ENCODE measurements around the gene TMEM72. TPM values are rescaled to one million over a fixed set of nuclear protein-coding genes. Genes with fewer than 3 reads are reported as not detected.
A peak's percentile ranks its signal among the peaks of the same experiment; 100 is the strongest.

TMEM72 gene
- total RNA-seq, 1 donor from 2014 or later: under 0.01 TPM

DNA sequence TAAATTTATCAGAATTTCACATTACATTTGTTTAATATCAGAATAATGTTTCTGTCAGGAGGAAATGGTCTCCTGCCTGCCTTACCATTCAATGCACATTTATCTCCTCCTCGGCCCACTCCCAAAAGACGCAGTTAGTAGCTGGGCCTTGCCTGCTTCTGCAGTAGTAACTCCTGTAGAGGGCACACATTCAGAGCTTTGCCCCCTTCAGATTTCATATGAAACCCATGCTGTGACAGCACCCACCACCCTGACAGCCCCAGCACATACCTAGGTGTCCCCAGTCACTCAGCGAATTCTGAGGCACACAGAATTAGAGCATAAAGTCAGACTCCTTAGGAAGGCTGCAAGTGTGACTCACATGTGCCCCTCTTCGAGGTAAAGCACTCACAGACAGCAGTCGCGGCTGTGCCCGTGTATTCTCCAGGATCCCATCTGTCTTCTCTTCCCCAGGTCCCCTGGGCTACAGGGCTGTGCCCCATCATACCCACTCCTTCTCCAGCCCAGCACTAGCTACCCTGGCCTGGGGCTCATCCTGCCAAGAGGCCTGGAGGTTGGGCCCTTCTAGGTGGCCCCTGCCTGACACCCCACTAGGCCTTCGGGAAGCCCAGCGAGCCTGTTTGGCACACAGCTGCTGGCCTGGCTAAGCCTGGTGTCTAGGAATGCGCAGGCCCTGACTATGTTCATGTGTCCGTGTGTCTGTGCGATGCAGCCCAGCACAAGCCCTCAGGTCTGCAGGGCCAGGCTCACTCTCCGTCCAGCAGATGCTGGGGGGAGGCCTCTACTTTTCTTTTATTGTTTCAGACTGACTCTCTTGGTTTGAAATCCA, 72.1 kb downstream of the TMEM72 start:
- peaks cover 47 to 58% (median 52%) of the 10 kb centered on the region in 3 donors for H3K4me1 ChIP-seq (ENCODE audit: control insufficient read depth in 3 of 3, insufficient read depth in 3 of 3, low read length in 3 of 3)
- H3K9me3 ChIP-seq (ENCODE audit: control insufficient read depth in 3 of 3, low read length in 3 of 3): no peaks in the 10 kb centered on the region
- peak overlapping the region in 2 of 3 donors; percentile 33 to 45 for H3K9ac ChIP-seq (ENCODE audit: low read depth in 1 of 3, low read length in 3 of 3)
- peaks cover 22 to 29% (median 26%) of the 10 kb centered on the region in 3 donors for H3K36me3 ChIP-seq (ENCODE audit: control insufficient read depth in 3 of 3, insufficient read depth in 3 of 3, low read length in 3 of 3)
- H3K27me3 ChIP-seq (ENCODE audit: control insufficient read depth in 3 of 3, insufficient read depth in 3 of 3, low read length in 3 of 3): no peaks in the 10 kb centered on the region
- no peak overlapping the region for H3K4me3 ChIP-seq (ENCODE audit: low read length in 3 of 3)
- H3K27ac ChIP-seq (ENCODE audit: low read depth, low read length): no peak overlapping the region

DNA sequence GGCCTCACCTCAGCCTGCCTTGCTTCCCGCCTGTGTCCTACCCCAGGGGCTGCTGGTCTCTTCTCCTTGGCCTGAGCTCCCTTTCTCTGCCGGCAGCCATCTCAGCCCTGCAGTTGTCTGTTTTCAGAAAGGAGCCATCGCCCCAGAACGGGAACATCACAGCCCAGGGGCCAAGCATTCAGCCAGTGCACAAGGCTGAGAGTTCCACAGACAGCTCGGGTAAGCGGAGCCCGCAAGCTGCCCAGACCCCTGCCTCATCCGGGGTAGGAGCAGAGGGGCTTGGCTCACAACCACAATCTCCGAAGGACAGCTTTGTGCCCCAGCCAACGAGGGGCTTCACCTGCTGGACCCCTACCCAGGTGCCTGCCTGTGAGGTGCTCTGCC, 72.8 kb downstream of the TMEM72 start:
- H3K9ac ChIP-seq (ENCODE audit: low read depth in 1 of 3, low read length in 3 of 3): peak overlapping the region in 2 of 3 donors; percentile 33 to 45
- H3K4me1 ChIP-seq (ENCODE audit: control insufficient read depth in 3 of 3, insufficient read depth in 3 of 3, low read length in 3 of 3): peaks cover 45 to 53% (median 49%) of the 10 kb centered on the region in 3 donors
- H3K9me3 ChIP-seq (ENCODE audit: control insufficient read depth in 3 of 3, low read length in 3 of 3): no peaks in the 10 kb centered on the region
- peaks cover 28 to 34% (median 31%) of the 10 kb centered on the region in 3 donors for H3K36me3 ChIP-seq (ENCODE audit: control insufficient read depth in 3 of 3, insufficient read depth in 3 of 3, low read length in 3 of 3)
- H3K27ac ChIP-seq (ENCODE audit: low read depth, low read length): no peak overlapping the region
- no peaks in the 10 kb centered on the region for H3K27me3 ChIP-seq (ENCODE audit: control insufficient read depth in 3 of 3, insufficient read depth in 3 of 3, low read length in 3 of 3)
- no peak overlapping the region for H3K4me3 ChIP-seq (ENCODE audit: low read length in 3 of 3)

DNA sequence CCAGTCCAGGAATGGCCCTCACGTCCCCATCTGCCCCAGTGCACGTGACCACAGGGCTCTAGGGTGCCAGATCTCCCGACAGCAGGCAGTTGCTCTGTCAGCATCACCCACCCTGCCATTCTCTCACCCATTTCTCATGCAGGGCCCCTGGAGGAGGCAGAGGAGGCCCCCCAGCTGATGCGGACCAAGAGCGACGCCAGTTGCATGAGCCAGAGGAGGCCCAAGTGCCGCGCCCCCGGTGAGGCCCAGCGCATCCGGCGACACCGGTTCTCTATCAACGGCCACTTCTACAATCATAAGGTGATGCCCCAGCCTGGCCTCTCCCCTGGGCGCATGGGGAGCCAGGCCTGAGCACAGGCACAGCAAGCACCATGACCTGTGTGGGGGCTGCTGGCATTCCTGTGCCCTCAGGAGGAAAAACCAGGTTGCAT, 73.5 kb downstream of the TMEM72 start:
- Histone ChIP-seq H3K9ac (ENCODE audit: low read depth in 1 of 3, low read length in 3 of 3) (peak overlapping the region in 1 of 3 donors; percentile 45), H3K9me3 (ENCODE audit: control insufficient read depth in 3 of 3, low read length in 3 of 3) (no peaks in the 10 kb centered on the region), H3K4me3 (ENCODE audit: low read length in 3 of 3) (no peak overlapping the region), H3K27me3 (ENCODE audit: control insufficient read depth in 3 of 3, insufficient read depth in 3 of 3, low read length in 3 of 3) (no peaks in the 10 kb centered on the region), H3K36me3 (ENCODE audit: control insufficient read depth in 3 of 3, insufficient read depth in 3 of 3, low read length in 3 of 3) (peaks cover 34 to 42% (median 36%) of the 10 kb centered on the region in 3 donors), H3K27ac (ENCODE audit: low read depth, low read length) (peak overlapping the region; percentile 71), H3K4me1 (ENCODE audit: control insufficient read depth in 3 of 3, insufficient read depth in 3 of 3, low read length in 3 of 3) (peaks cover 37 to 47% (median 41%) of the 10 kb centered on the region in 3 donors)

DNA sequence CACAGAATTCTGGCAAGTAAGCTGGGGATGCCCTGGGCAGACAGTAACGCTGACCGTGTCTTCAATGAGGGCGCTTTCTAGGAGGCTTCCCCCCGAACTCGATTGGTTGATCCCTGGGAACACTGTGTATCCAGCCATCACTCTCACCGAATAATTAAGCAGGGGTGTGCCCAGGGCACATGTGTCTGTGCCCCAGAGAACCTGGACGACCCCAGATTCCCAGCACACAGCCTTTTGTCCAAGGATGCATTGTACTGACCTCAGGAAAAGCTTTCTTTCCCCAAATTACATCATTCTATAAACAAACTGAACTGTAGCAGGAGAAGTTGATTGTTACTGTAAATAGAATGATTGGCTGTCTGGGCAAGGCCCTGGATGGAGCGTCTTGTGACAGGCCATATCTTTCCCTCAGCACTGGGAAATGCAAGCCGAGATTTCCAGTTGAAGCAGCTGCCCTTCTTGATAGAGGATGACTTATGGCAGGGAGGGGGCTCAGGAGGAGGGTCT, 74.1 kb downstream of the TMEM72 start:
- peak overlapping the region; percentile 71 for H3K27ac ChIP-seq (ENCODE audit: low read depth, low read length)
- peaks cover 32 to 43% (median 36%) of the 10 kb centered on the region in 3 donors for H3K4me1 ChIP-seq (ENCODE audit: control insufficient read depth in 3 of 3, insufficient read depth in 3 of 3, low read length in 3 of 3)
- no peak overlapping the region for H3K4me3 ChIP-seq (ENCODE audit: low read length in 3 of 3)
- H3K27me3 ChIP-seq (ENCODE audit: control insufficient read depth in 3 of 3, insufficient read depth in 3 of 3, low read length in 3 of 3): no peaks in the 10 kb centered on the region
- peak overlapping the region in 1 of 3 donors; percentile 45 for H3K9ac ChIP-seq (ENCODE audit: low read depth in 1 of 3, low read length in 3 of 3)
- no peaks in the 10 kb centered on the region for H3K9me3 ChIP-seq (ENCODE audit: control insufficient read depth in 3 of 3, low read length in 3 of 3)
- peaks cover 37 to 46% (median 37%) of the 10 kb centered on the region in 3 donors for H3K36me3 ChIP-seq (ENCODE audit: control insufficient read depth in 3 of 3, insufficient read depth in 3 of 3, low read length in 3 of 3)

DNA sequence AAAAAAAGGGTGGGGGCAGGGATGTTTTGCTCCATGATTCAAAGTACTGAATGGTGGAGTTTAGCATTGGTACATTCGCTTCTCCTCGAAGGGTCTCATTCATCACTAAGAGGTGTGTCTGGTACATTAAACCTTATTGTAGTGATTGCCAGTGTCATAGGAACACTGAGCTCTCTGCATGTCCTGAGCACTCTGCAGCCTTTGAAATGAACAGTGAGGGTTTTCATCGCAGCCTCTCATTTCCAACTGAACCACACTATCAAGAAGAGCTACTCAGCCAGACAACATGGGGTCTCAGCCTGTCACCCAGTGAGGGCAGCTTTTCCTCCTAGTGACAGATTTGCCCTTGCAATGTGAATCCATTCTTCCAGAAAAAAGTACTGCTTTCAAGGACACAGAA, 75.0 kb downstream of the TMEM72 start:
- no peak overlapping the region for H3K9ac ChIP-seq (ENCODE audit: low read depth in 1 of 3, low read length in 3 of 3)
- H3K27me3 ChIP-seq (ENCODE audit: control insufficient read depth in 3 of 3, insufficient read depth in 3 of 3, low read length in 3 of 3): no peaks in the 10 kb centered on the region
- peak overlapping the region; percentile 71 for H3K27ac ChIP-seq (ENCODE audit: low read depth, low read length)
- H3K4me1 ChIP-seq (ENCODE audit: control insufficient read depth in 3 of 3, insufficient read depth in 3 of 3, low read length in 3 of 3): peaks cover 25 to 41% (median 33%) of the 10 kb centered on the region in 3 donors
- H3K4me3 ChIP-seq (ENCODE audit: low read length in 3 of 3): no peak overlapping the region
- H3K9me3 ChIP-seq (ENCODE audit: control insufficient read depth in 3 of 3, low read length in 3 of 3): no peaks in the 10 kb centered on the region
- H3K36me3 ChIP-seq (ENCODE audit: control insufficient read depth in 3 of 3, insufficient read depth in 3 of 3, low read length in 3 of 3): peaks cover 37 to 46% (median 43%) of the 10 kb centered on the region in 3 donors

Other genes starting within 250 kb of the TMEM72 start
- 21.4 TPM for gene RASSF4, start 48.5 kb downstream of the TMEM72 start, total RNA-seq
- 12.5 TPM for gene DEPP1, start 67.5 kb downstream of the TMEM72 start, total RNA-seq
- gene ZNF22, start 89.6 kb downstream of the TMEM72 start, total RNA-seq: 25.6 TPM